HCT116 (cell line): ENCODE results near the gene RNF212.

Source experiments
- EGR1 ChIP-seq: IDR thresholded peaks from 2 replicates; pipeline ENCODE4 v1.6.1; 2012; ENCODE audit warnings: low read depth
- EZH2 ChIP-seq: fragments of 200-600 bp; sonication (generic); IDR thresholded peaks from 2 replicates; pipeline ENCODE4 v1.6.1; 2017; ENCODE audit warnings: antibody characterized with exemption, mixed run types
- MAX ChIP-seq: IDR thresholded peaks from 2 replicates; pipeline ENCODE4 v1.6.1; 2012
- POLR2A ChIP-seq: IDR thresholded peaks from 2 replicates; pipeline ENCODE4 v1.7.0; 2011; ENCODE audit warnings: borderline replicate concordance; ENCODE audit not compliant: insufficient read depth, insufficient read length; ENCODE audit errors: extremely low read depth
- POLR2AphosphoS5 ChIP-seq: IDR thresholded peaks from 2 replicates; pipeline ENCODE4 v1.6.1; 2011; ENCODE audit warnings: mild to moderate bottlenecking, low read depth, low read length, moderate library complexity
- RAD21 ChIP-seq: IDR thresholded peaks from 2 replicates; pipeline ENCODE4 v1.6.1; 2012; ENCODE audit warnings: low read depth, mild to moderate bottlenecking
- SIN3A ChIP-seq: IDR thresholded peaks from 2 replicates; pipeline ENCODE4 v1.6.1; 2012; ENCODE audit warnings: low read depth
- TCF7L2 ChIP-seq: IDR thresholded peaks from 2 replicates; pipeline ENCODE4 v1.7.0; 2011; ENCODE audit warnings: borderline replicate concordance, inconsistent platforms; ENCODE audit not compliant: insufficient read depth, insufficient read length; ENCODE audit errors: extremely low read depth
- ZNF274 ChIP-seq: fragments of 200-500 bp; sonication (Bioruptor generic); IDR thresholded peaks from 2 replicates; pipeline ENCODE4 v1.6.1; 2014; ENCODE audit warnings: mild to moderate bottlenecking, low read depth, low read length, inconsistent platforms
- TF ChIP-seq, protein P1 (sequence below), 3 experiments: fragments of 200-600 bp in 1 of 3; sonication (generic) in 1 of 3; IDR thresholded peaks in 2 of 3; conservative IDR thresholded peaks in 1 of 3; 2 replicates each; pipeline ENCODE4 v1.5.1; 2012 to 2017; ENCODE audit warnings: low read depth in 2 of 3, low read length in 2 of 3, antibody characterized with exemption in 1 of 3, borderline replicate concordance in 1 of 3, control low read depth in 1 of 3, mild to moderate bottlenecking in 1 of 3, mixed read lengths in 1 of 3, mixed run types in 1 of 3, moderate library complexity in 1 of 3; ENCODE audit not compliant: insufficient read depth in 1 of 3

DNA sequence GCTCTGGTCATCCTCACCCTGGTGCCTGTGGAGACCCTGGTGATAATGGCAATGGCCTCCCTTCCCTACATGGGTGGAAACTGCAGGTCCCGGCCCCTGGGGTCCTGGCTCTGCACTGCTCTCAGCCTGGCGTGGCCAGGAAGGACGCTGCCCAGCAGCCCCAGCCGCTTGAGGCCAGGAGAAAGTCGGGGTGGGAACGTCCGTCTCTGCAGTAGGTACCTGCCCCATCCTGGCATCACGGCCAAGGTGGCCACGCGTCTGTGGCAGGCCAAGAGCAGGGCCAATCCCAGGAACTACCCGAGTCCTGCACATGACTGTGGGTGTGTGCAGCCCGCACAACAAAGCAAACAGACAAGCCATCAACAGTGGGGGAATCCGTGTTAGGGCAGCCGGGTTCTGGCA lies 68.2 kb downstream of the RNF212 start:
- TF ChIP-seq POLR2AphosphoS5 (no peak; the same call in 1 of the 2 replicates), EGR1 (no peak), EZH2 (no peak), POLR2A (no peak), RAD21 (no peak), SIN3A (no peak), ZNF274 (no peak), TCF7L2 (no peak), MAX (no peak)
- TF ChIP-seq, protein P1, sequence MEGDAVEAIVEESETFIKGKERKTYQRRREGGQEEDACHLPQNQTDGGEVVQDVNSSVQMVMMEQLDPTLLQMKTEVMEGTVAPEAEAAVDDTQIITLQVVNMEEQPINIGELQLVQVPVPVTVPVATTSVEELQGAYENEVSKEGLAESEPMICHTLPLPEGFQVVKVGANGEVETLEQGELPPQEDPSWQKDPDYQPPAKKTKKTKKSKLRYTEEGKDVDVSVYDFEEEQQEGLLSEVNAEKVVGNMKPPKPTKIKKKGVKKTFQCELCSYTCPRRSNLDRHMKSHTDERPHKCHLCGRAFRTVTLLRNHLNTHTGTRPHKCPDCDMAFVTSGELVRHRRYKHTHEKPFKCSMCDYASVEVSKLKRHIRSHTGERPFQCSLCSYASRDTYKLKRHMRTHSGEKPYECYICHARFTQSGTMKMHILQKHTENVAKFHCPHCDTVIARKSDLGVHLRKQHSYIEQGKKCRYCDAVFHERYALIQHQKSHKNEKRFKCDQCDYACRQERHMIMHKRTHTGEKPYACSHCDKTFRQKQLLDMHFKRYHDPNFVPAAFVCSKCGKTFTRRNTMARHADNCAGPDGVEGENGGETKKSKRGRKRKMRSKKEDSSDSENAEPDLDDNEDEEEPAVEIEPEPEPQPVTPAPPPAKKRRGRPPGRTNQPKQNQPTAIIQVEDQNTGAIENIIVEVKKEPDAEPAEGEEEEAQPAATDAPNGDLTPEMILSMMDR (IDR thresholded peaks at IDR 0.05 in 2 of 3, conservative IDR thresholded peaks at IDR 0.05 in 1 of 3; ENCODE audit: borderline replicate concordance in 1 of 3, insufficient read depth in 1 of 3, low read depth in 2 of 3, low read length in 2 of 3): no peak
